ENCODE measurements around the gene PCDH9. TPM values are rescaled to one million over a fixed set of nuclear protein-coding genes. Genes with fewer than 3 reads are reported as not detected.
A peak's percentile ranks its signal among the peaks of the same experiment; 100 is the strongest.

The PCDH9 gene
- total and polyA plus RNA-seq, 12 donors: 2.9 to 32.0 (median 15.4) TPM

GRCh38 chr13:66745307-66745706, 484.8 kb downstream of the PCDH9 start:
- no peak for TF ChIP-seq CTCF (IDR thresholded peaks at IDR 0.05)
- Histone ChIP-seq H3K9me3 (peaks cover 0 to 16% (median 0%) of the 10 kb centered on the region in 11 donors), H3K4me1 (peaks cover 0 to 9% (median 0%) of the 10 kb centered on the region in 9 donors), H3K4me3 (no peak overlapping the region), H3K27me3 (no peaks in the 10 kb centered on the region), H3K27ac (no peak overlapping the region), H3K36me3 (no peaks in the 10 kb centered on the region)
- ATAC-seq: no peak
- intact Hi-C loops (cut with DNase I): no loop called here
- WGBS, 2 donors: 76 to 81% methylated on average over 4 of the region's 4 CpGs
- no peak for DNase-seq

- no peak for TF ChIP-seq CTCF (IDR thresholded peaks at IDR 0.05)
- Histone ChIP-seq H3K27me3 (no peaks in the 10 kb centered on the region), H3K36me3 (no peaks in the 10 kb centered on the region), H3K4me3 (no peak overlapping the region), H3K9me3 (no peaks in the 10 kb centered on the region), H3K4me1 (no peaks in the 10 kb centered on the region), H3K27ac (no peak overlapping the region)
- DNase-seq: no peak
- intact Hi-C loops (cut with DNase I): no loop called here
- ATAC-seq: no peak
- 94 to 96% methylated on average over 2 of the region's 2 CpGs for WGBS, 2 donors
Measured at GRCh38 chr13:66723576-66723975, 506.6 kb downstream of the PCDH9 start.

GRCh38 chr13:66716538-66716937, 513.6 kb downstream of the PCDH9 start:
- Histone ChIP-seq H3K27ac (no peak overlapping the region), H3K9me3 (no peaks in the 10 kb centered on the region), H3K4me3 (no peak overlapping the region), H3K36me3 (no peaks in the 10 kb centered on the region), H3K4me1 (no peaks in the 10 kb centered on the region), H3K27me3 (no peaks in the 10 kb centered on the region)
- ATAC-seq: no peak
- intact Hi-C loops (cut with DNase I): no loop called here
- no peak for TF ChIP-seq CTCF (IDR thresholded peaks at IDR 0.05)
- DNase-seq: no peak

GRCh38 chr13:66714795-66715194, 515.3 kb downstream of the PCDH9 start:
- ATAC-seq (no peak), DNase-seq (no peak)
- H3K4me1 ChIP-seq: no peaks in the 10 kb centered on the region
- intact Hi-C loops (cut with DNase I): no loop called here
- no peaks in the 10 kb centered on the region for H3K9me3 ChIP-seq
- no peaks in the 10 kb centered on the region for H3K27me3 ChIP-seq
- no peak overlapping the region for H3K4me3 ChIP-seq
- H3K36me3 ChIP-seq: no peaks in the 10 kb centered on the region
- TF ChIP-seq CTCF (IDR thresholded peaks at IDR 0.05): peak in 1 of 9 donors; percentile 7
- no peak overlapping the region for H3K27ac ChIP-seq

GRCh38 chr13:66704110-66704509, 526.0 kb downstream of the PCDH9 start:
- DNase-seq (no peak), ATAC-seq (no peak)
- intact Hi-C loops (cut with DNase I): no loop called here
- no peaks in the 10 kb centered on the region for H3K27me3 ChIP-seq
- WGBS, 2 donors: 91 to 96% methylated on average over 2 of the region's 2 CpGs
- H3K4me1 ChIP-seq: no peaks in the 10 kb centered on the region
- no peak overlapping the region for H3K4me3 ChIP-seq
- no peak overlapping the region for H3K27ac ChIP-seq
- no peak for TF ChIP-seq CTCF (IDR thresholded peaks at IDR 0.05)
- no peaks in the 10 kb centered on the region for H3K36me3 ChIP-seq
- no peaks in the 10 kb centered on the region for H3K9me3 ChIP-seq
